Measurements from ENCODE around the gene MTA2.

DNA sequence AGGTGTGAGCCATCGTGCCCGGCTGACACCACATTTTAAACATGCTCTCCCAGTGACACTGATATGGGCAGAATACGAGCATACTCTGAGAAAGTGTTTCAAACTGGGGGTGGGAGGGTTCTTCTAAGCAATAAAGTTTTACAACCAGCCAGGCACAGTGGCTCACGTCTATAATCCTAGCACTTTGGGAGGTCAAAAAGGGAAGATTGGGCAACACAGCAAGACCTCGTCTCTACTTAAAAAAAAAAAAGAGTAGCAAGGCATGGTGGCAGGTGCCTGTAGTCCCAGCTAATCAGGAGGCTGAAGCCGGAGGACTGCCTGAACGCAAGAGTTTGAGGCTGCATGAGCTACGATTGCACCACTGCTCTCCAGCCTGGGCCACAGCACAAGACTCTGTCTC, 42.6 kb upstream of the MTA2 start:
- no peak for TF ChIP-seq CTCF (IDR thresholded peaks at IDR 0.05)
- TF ChIP-seq EZH2 (IDR thresholded peaks at IDR 0.05; ENCODE audit: borderline replicate concordance, insufficient read depth, low read depth, low read length, poor library complexity, severe bottlenecking) = no peak

All from B cell (primary cell).